NCI-H774 (cell line): ENCODE results near the gene YBX3.
A peak's percentile ranks its signal among the peaks of the same experiment; 100 is the strongest.

ENCODE experiments used
- DNase-seq: peaks from one replicate; lab custom pipeline; 2025; lab: John Stamatoyannopoulos, UW

Gene YBX3

GRCh38 chr12:10721651-10722501, 1.2 kb downstream of the YBX3 start:
- peak; percentile 30 for DNase-seq

- no peak for DNase-seq
Measured at GRCh38 chr12:10720974-10721650, 2.0 kb downstream of the YBX3 start.

- DNase-seq, result no peak
Measured at GRCh38 chr12:10719482-10719881, 3.6 kb downstream of the YBX3 start.

GRCh38 chr12:10718279-10718821, 4.8 kb downstream of the YBX3 start:
- DNase-seq, result no peak

DNA sequence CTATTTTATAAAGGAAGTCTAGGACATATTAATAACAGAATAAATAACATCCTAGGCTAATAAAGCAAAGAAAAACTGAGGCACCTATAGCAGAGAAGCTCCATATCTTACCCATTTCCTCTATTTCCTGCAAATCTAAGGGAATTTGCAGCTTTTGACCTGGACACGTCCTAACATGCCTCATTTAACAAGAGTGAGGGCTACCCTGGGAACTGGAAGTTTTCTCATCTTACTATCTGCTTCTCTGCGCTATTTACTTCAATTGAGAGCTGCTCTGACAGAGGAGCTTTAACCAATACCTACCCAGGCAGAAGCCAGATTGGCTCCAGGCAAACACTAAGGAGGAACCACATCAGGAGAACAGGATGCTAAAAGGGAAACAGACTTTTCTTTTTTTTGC, 5.7 kb downstream of the YBX3 start:
- DNase-seq, result no peak

DNA sequence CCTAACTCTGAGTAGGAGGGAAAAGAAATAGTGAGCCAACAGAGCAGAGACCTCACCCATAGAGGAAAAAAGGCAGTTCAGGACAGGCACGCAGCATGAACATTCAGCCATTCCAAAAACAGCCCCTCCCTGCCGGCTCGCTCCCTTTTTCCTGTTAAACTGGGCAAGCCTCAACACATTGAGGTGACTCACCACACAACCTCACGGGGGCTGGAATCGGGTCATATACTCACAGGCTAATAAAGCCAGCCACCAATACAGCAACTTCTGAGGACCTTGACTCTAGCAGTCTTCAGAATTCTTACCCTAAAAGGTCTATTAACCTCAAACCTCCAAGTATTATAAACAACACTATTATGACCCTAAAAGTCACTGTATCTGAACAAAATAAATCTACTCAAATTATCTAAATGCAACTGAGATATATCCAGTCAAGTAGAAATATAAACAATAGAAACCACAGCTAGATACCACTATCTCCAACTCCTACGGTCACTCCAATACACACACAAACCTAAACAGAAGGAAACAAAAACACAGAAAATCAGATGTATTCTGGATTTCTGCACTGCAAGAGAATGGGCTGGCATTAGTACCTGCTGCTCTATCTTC, 6.3 kb downstream of the YBX3 start:
- no peak for DNase-seq

DNA sequence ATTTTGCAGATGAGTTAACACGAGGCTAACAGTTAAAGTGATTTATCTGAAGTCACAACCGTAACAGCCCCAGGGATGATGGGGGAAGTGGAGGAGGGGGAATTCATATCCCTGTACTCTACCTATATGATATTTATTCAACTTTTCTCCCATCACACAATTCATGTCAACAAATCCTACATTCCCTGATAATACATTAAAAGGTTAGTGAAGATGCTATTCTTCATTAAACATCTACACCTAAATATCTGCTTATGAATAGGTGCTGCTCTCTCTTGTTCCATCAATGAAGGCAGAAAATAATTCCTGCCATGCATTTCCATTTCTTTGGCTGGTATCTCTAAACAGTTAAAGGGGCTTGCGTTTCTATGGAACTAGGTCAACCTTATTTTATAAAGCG, 6.8 kb downstream of the YBX3 start:
- no peak for DNase-seq

DNA sequence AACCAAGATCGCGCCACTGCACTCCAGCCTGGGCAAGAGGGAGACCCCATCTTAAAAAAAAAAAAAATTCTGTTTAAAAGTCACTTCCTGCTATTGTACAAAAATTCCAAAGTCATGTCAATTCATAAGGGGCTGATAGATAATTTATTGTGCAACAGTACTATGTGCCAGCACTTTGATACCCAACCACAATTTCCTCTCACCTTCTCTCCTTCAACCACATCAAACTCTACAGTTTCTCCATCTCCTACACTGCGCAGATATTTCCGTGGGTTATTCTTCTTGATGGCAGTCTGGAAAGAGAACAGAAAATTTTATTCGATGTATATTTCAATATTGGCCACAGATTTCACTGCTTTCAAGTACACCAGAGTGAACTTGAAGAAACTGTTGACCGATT, 7.6 kb downstream of the YBX3 start:
- no peak for DNase-seq

- no peak for DNase-seq
Measured at GRCh38 chr12:10709808-10710207, 13.3 kb downstream of the YBX3 start.

DNA sequence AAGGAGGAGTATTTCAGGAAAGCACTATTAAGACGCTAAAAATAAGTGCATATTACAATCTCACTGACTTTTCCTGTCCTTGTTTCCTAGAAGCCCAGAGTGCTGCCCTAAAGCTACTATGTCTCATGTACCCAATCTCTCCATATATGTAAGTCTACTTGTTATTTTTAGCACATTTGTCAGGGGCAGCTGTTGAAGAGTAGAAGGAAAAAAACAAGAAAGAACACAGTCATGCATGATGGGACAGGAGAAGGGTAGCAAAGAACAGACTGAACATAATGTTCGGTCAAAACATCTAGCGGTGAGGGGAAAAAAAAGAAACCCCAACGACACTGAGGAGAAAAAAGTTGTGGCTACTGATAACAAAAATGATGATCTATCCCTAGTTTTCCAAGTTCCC, 14.3 kb downstream of the YBX3 start:
- DNase-seq, result no peak

DNA sequence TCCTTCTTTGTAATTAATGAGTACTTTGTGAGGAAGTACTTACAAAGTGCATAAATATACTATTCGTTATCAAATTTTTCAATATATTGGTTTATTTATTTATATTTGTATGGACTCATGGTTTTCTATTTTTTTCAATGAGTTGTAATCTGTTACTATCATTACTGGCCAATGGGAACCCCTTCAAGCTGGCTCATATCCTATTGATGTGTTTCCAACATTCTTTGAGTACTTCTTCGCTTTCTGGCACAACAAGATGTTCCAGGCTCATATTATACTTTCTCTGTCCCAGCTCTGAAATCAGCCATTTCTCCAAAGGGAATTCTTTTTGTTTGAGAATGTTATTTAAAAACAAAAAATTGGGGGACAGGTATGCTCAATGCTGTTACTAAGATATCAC, 17.5 kb downstream of the YBX3 start:
- DNase-seq, result no peak

- DNase-seq, result no peak
Measured at GRCh38 chr12:10701843-10702242, 21.3 kb downstream of the YBX3 start.

GRCh38 chr12:10701131-10701681, 21.9 kb downstream of the YBX3 start:
- DNase-seq, result no peak

DNA sequence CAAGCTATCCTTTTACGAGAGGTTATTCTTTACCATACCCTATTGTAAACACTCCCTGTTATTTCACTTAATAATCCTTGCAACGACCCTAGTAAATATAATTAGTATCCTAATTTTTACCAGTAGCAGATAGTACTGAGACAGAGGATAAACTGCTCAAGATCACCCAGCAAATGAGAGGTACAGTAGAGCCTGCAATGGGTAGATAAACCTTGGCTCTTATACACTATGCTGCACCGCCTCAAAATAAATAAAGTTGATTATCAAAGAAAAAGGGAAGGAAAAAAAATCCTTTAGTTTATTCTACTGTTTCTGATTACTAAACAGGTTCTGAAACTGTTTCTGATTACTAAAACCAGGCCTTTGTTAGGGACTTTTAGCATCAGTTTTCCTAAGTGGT, 22.5 kb downstream of the YBX3 start:
- DNase-seq, result no peak

- DNase-seq, result no peak
Measured at GRCh38 chr12:10697862-10698261, 25.3 kb downstream of the YBX3 start.

- no peak for DNase-seq
Measured at GRCh38 chr12:10697156-10697555, 26.0 kb downstream of the YBX3 start.

DNA sequence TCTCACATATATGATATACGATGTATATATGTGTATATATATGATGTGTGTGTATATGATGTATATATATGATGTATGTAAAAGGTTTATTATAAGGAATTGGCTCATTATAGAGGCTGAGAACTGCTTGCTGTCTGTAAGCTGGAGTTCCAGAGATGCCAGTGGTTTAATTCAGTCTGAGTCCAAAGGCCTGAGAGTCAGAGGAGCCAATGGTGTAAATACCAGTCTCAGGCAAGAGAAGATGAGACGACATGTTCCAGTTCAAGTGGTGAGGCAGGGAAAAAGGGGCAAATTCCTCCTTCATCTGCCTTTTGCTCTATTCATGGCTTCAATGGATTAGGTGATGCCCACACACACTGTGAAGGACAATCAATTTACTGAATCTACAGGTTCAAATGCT, 32.2 kb downstream of the YBX3 start:
- no peak for DNase-seq

- DNase-seq, result no peak
Measured at GRCh38 chr12:10689146-10689545, 34.0 kb downstream of the YBX3 start.

- no peak for DNase-seq
Measured at GRCh38 chr12:10688042-10688441, 35.1 kb downstream of the YBX3 start.

DNA sequence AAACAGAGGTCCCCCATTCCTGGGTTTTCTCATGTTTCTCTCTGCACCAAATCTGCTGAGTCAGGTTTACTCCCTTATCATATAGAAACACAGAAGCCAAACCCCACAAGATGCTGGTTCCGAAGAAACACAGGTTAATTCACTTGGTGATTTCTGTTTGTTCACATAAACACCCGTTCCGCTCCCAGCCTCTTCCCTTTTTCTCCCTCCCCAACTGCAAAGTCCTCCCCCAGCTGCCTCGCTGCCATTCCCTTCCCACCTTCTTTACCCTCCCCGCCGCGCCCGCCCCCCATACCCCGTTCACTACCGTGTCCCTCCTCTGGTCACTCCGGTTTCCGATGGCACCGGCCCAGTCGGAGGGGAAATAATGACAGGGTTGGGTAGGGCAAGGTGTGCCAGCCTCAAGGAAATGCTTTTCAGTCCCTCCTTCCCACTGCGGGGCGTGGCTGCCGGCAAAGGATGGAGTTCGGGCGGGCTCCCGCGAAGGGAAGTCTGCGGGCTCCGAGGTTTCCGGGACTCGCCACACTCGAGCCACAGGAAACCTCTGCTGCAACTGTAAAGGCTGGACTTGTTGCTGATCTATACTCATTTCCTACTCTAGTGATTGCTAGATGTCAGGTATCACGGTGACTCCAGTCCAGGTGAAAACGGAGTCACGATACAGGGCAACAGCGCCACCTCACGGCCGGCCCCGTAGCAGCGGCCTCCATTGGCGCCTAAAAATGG, 49.3 kb downstream of the YBX3 start, which contains the start of gene STYK1:
Gene STYK1, minus strand, starts transcription at position 394 of the 726 bp plus-strand sequence. CDS start 39,434 bp downstream, outside the sequence.
- DNase-seq, result peak; percentile 83

DNA sequence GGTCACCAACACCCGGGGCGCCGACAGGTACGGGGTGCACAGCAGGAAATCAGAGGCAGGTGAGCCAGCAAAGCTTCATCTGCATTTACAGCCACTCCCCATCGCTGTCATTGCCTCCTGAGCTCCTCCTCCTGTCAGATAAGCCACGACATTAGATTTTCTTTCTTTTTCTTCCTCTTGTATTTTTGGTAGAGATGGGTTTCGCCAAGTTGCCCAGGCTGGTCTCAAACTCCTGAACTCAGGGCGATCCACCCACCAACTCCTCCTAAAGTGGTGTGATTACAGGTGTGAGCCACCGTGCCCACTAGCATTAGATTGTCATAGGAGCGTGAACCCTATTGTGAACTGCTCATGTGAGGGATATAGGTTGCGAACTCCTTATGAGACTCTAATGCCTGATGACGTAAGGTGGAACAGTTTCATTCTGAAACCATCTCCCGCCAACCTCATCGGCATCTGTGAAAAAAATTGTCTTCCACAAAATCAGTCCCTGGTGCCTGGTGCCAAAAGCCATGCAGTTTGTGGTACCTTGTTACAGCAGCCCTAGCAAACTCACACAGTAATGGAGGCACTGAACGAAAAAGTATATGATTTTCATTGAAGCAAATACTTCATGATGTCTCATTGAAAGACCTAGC, 50.8 kb downstream of the YBX3 start:
- peak; percentile 39 for DNase-seq
